NCI-H2196 (cell line): ENCODE data around the gene CADPS2.

ENCODE experiments used
- DNase-seq: peaks from one replicate; lab custom pipeline; 2025; ENCODE audit not compliant: unreplicated experiment; lab: John Stamatoyannopoulos, UW

CADPS2 gene

GRCh38 chr7:122618585-122619189 is 267.6 kb downstream of the CADPS2 start:
- DNase-seq, result no peak

GRCh38 chr7:122616951-122617350 is 269.3 kb downstream of the CADPS2 start:
- DNase-seq, result no peak

DNA sequence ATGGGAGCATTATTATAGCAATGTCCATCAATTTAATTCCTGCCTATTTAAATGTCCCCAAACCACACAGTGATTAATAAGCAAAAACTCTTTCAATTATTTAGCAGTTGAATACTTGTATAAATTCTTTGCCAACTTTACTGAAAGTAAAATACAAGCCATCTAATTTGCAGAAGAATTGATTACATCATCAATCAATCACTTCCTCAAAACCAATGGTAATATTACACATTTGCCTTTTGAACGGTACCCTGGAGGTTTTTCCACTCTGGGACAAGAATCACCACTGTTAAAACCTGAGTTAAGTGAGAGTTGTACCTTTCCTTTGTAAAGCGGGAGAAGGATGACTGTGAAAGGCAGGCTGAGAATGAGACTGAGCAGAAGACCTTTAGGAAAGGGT is 280.3 kb downstream of the CADPS2 start:
- no peak for DNase-seq

GRCh38 chr7:122604251-122604650 is 282.0 kb downstream of the CADPS2 start:
- DNase-seq, result no peak

DNA sequence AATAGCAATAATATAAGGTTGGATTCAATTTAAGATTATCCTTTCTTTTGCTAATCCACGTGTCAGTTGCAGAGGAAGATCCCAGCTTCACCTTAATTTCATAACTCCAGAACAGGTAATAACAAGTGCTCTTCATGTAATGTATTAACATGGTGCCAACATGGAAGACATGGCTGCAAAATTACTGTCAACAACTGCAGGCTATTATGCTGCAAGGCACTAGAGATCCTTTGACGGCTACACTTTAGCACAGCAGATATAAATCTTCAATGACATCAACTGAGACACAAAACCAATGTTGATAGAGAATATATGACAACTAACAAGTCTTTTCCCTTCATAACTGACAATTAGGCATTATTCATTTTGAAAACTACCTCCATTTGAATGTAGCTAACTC is 283.5 kb downstream of the CADPS2 start:
- DNase-seq, result no peak

- DNase-seq, result no peak
Observed at GRCh38 chr7:122600630-122601029, 285.6 kb downstream of the CADPS2 start.

- DNase-seq, result no peak
Observed at GRCh38 chr7:122600042-122600441, 286.2 kb downstream of the CADPS2 start.

DNA sequence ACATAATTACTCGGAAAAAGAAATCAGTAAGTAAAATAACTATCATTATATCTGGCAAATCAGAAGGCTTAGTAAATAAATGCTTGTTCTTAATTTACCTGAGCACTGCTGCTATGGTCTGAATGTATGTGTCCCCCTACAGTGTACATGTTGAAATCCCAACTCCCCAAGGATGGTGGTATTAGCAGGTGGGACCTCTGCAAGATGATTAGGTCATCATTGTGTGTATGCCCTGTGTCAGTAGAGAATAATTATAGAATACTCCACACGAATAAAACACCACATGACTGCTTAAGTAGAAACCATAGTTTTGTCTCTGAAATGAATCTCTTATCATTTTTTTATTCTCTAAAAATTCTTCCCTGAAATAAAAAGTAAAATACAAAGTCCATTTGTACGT is 289.0 kb downstream of the CADPS2 start:
- DNase-seq, result no peak

DNA sequence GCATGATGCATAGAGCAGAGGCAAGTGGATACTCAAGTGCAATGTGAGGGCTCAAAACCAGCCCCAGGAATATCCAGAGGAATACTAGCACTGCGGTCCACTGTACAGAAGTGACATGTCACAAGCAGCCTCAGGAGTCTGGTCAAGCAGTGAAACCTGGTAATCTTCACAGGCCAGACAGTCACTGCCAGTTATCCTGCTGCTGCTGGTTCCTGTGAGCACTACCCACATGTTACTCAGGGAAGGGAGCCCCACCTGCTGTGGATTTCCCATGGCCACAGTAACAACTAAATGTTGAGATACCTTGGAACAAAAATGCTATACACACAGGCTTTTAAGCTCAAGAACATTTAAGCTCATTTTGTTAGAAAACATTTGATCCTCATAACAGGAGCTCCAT is 290.4 kb downstream of the CADPS2 start:
- DNase-seq, result no peak

DNA sequence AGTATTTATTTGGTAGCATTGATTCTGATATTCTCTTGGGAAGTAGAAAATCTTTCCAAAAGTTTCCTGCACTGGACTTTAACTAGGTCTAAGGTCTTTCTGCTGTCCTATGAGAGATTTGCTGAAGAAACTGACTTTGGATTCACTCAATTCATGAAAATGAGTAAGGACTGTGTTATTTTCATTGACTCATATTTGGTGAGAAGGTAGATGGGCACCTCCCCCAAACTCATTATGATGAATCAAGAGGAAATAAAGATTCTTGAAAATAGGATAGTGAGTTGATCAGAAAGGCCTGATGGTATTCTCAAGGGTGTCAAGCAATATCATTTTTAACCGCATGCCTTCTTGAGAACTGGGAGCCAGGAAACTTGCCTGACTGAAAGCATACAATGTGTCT is 297.6 kb downstream of the CADPS2 start:
- DNase-seq, result no peak

DNA sequence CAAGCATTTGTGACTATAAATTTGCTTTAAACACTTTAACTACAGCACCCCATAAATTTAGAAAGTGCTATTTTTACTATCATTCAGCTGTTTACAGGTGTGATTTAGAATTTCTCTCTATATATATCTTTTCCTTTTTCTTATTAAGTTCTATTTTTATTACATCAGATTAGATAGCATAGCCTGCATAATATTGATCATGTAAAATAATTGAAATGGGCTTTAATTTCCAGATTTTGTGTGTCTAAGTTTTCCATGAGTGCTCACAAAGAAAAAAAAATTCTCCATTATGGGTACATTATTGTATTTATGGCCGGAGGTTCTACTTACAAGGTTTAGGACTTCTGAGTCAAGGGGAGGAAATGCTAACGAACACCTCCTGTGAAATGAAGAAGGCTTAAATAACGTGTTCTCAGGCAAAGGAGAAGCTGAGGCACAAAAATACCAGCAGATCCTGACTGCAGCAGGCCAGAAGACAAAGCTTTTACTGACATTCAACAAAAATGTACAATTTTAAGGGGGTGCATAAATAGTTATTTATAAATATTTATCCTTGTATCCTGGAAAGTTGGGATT is 301.5 kb downstream of the CADPS2 start:
- DNase-seq, result no peak

- no peak for DNase-seq
Observed at GRCh38 chr7:122578350-122578749, 307.9 kb downstream of the CADPS2 start.

- DNase-seq, result no peak
Observed at GRCh38 chr7:122577449-122578003, 308.7 kb downstream of the CADPS2 start.

GRCh38 chr7:122572706-122573105 is 313.6 kb downstream of the CADPS2 start:
- DNase-seq, result no peak

DNA sequence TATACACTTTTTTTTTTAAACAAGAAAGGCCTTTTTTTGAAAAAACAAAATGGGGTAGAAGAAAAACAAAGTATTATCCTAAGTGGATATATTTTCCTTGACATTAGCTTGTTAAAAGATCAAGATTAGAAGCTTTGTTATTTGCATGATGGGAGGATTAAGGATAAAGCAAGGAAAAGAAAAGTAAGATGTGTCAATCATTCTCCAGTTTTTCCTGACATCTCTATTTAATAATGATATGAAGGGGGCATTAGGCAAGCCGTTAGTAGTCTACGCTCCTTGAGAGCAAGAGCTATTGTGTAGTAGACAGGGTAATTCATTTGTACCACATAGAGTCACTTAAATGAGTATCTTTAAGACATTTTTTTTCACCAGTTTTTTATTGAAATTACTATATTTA is 324.9 kb downstream of the CADPS2 start:
- DNase-seq, result no peak

- no peak for DNase-seq
Observed at GRCh38 chr7:122556873-122557542, 329.3 kb downstream of the CADPS2 start.

DNA sequence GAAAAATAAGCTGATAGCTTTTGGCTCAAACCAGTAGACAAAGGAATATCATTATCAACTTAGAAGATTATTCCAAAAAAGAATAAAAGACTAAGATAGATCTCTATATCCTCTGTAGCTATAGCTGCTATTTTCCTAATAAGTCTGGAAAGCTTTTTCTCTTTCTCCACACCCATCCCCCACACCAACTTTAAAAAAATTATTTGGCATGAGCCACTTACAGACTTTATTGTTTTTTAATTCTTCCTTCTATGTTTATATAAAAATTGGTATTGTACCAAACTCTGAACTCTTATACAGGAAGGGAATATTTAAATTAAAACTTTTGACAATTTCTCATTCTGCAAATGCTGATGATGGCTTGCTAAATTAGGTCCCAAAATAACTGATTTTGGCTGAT is 330.0 kb downstream of the CADPS2 start:
- no peak for DNase-seq

GRCh38 chr7:122553761-122554160 is 332.5 kb downstream of the CADPS2 start:
- no peak for DNase-seq

DNA sequence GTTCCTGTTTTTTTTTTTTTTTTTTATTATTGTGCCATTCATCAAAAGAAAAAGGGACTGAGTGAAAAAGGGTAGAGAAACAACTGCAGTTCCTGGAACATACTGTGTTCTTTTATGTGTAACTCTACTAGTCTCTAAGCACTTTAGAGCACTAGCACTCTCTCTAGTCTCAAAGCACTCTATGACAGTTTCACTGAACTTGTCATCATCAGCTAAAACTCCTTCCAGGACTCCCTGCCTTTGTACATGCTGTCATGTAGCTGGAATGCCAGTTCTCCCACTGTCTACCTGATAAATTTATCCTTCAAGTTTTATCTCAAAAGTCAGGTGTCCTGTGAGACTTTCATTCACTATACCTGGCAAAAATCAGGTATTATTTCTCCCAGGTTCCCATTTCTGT is 333.5 kb downstream of the CADPS2 start:
- no peak for DNase-seq

- no peak for DNase-seq
Observed at GRCh38 chr7:122550545-122550944, 335.7 kb downstream of the CADPS2 start.

GRCh38 chr7:122549578-122549977 is 336.7 kb downstream of the CADPS2 start:
- DNase-seq, result no peak

DNA sequence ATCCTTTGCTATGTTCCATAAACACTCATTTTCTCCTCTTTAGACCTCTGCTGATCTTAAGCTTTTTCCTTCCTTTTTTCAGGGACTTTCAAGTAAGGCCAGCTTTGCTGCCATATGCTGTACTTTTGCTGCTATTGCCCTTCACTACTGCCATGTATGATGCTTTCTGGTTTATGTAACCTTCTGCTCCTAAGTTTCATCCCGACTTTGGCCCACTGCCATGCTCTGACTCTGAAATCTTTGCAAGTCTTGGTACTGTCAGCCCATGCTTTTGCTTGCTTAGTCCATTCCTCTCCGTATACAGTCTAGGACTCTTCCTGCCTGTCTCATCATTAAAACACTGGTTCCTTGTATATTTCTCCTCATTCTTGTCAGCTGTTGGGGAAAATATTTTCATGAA is 339.8 kb downstream of the CADPS2 start:
- DNase-seq, result no peak
